Measurements from ENCODE around the gene SEMA4A.
"Not testable (repeated sequence)": the region's sequence is repeated elsewhere in the genome, so short reads cannot be mapped to it uniquely, and the experiment has no call there.

DNA sequence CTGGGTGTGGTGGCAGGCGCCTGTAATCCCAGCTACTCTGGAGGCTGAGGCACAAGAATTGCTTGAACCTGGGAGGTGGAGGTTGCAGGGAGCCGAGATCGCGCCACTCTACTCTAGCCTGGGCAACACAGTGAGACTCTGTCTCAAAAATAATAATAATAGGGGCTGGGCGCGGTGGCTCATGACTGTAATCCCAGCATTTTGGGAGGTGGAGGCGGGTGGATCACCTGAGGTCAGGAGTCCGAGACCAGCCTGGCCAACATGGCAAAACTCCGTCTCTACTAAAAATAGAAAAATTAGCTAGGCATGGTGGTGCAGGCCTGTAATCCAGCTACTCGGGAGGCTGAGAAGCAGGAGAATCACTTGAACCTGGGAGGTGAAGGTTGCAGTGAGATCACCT is 27.8 kb upstream of the SEMA4A start:
- TF ChIP-seq POLR2A (IDR thresholded peaks at IDR 0.05; ENCODE audit: low read depth, low read length); POLR2AphosphoS5 (IDR thresholded peaks at IDR 0.05; ENCODE audit: low read depth, low read length); TAF1 (IDR thresholded peaks at IDR 0.05; ENCODE audit: borderline replicate concordance, low read depth, low read length): not testable (repeated sequence)
